DOHH2 (cell line): ENCODE results near the gene JDP2.

Experiments
- EZH2phosphoT487 ChIP-seq: fragments of 200-600 bp; sonication (generic); IDR thresholded peaks from 2 replicates; pipeline ENCODE4 v1.6.1; 2017; ENCODE audit warnings: borderline replicate concordance, mild to moderate bottlenecking, antibody characterized with exemption, low read length, moderate library complexity, mixed read lengths
- TF ChIP-seq, protein P1 (sequence below): fragments of 200-600 bp; sonication (generic); IDR thresholded peaks from one replicate; pipeline ENCODE4 v1.5.1; 2014; ENCODE audit warnings: antibody characterized with exemption, mild to moderate bottlenecking, low read depth, low read length; ENCODE audit not compliant: poor library complexity, severe bottlenecking

DNA sequence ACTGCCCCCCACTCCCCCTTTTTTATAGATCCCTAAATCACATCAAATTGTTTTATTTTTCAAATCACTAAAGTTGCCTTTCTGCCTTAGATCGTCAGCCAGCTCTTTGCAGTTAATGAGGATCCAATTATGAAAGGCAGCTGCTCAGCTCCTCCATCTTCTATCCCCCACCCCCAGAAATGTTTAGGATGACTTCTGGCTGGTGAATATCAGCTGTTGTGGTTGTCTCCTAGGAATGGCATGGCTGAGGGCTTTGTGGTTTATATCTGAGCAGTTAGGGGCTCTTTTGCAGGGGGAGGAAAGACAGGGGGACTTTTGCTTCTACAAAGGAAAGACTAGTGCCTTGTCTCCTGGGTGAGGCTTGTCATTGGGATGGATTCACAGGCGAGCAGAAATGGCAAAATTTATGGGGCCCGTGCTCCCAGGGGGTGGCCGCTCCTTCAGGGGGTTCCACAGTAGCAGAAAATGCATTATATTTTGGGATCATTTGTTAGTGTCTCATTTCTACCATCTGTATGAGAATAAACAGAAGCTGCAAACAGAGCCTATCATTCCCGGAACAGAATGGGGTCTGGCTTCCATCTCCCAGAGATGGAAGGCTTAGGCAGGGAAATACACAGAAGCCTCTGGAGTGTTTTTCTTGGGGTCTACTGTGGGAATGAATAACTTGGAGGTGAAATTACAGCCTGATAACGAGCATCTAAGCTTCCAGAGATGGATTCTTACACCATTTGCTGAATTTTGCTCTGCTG, 6.5 kb downstream of the JDP2 start:
- no peak for TF ChIP-seq EZH2phosphoT487
- TF ChIP-seq, protein P1, sequence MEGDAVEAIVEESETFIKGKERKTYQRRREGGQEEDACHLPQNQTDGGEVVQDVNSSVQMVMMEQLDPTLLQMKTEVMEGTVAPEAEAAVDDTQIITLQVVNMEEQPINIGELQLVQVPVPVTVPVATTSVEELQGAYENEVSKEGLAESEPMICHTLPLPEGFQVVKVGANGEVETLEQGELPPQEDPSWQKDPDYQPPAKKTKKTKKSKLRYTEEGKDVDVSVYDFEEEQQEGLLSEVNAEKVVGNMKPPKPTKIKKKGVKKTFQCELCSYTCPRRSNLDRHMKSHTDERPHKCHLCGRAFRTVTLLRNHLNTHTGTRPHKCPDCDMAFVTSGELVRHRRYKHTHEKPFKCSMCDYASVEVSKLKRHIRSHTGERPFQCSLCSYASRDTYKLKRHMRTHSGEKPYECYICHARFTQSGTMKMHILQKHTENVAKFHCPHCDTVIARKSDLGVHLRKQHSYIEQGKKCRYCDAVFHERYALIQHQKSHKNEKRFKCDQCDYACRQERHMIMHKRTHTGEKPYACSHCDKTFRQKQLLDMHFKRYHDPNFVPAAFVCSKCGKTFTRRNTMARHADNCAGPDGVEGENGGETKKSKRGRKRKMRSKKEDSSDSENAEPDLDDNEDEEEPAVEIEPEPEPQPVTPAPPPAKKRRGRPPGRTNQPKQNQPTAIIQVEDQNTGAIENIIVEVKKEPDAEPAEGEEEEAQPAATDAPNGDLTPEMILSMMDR = no peak
